ENCODE measurements around the gene GCH1.

DNA sequence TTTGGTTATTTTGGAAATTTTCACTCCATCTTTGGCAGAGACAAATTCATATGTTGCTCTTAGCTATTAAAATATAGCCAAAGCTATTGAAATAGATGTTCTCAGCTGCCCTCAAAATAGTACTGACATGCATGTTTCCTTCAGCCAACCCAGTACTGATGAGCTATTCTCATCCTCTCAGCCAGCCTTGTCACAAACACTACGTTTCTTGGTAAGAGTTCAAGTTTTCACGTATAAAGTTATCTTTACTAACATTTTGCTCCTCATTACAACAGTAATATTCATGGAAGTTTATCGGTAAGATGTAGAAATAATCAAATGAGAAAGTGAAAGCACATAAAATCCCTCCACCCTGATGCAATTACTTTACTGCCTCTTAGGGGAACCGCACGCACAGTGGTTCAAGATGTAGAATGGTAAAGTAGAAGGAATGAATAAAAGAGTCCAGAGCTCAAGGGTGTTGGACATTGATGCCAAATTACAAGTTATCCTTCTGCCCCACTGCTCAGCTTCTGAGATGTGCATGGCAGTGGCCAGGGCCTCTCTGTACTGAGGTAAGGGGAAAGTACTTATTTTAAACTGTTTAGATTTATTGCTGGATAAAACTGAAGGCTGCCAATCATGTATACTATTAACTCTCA is 20.7 kb downstream of the GCH1 start:
- TF ChIP-seq, protein P1, sequence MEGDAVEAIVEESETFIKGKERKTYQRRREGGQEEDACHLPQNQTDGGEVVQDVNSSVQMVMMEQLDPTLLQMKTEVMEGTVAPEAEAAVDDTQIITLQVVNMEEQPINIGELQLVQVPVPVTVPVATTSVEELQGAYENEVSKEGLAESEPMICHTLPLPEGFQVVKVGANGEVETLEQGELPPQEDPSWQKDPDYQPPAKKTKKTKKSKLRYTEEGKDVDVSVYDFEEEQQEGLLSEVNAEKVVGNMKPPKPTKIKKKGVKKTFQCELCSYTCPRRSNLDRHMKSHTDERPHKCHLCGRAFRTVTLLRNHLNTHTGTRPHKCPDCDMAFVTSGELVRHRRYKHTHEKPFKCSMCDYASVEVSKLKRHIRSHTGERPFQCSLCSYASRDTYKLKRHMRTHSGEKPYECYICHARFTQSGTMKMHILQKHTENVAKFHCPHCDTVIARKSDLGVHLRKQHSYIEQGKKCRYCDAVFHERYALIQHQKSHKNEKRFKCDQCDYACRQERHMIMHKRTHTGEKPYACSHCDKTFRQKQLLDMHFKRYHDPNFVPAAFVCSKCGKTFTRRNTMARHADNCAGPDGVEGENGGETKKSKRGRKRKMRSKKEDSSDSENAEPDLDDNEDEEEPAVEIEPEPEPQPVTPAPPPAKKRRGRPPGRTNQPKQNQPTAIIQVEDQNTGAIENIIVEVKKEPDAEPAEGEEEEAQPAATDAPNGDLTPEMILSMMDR (IDR thresholded peaks at IDR 0.05) = no peak
- TF ChIP-seq POLR2A (IDR thresholded peaks at IDR 0.05; ENCODE audit: low read depth) = no peak
